KOPT-K1 (cell line): Measurements from ENCODE around the gene CEACAM18.
"Not testable (repeated sequence)": the region's sequence is repeated elsewhere in the genome, so short reads cannot be mapped to it uniquely, and the experiment has no call there.

Source experiments
- H3K27ac ChIP-seq: fragments of 200-600 bp; sonication (generic); 2 replicates; pipeline ENCODE4 v1.5.1; 2016; ENCODE audit warnings: antibody characterized with exemption, mild to moderate bottlenecking, low read depth, low read length; ENCODE audit not compliant: poor library complexity, severe bottlenecking
- H3K36me3 ChIP-seq: fragments of 200-600 bp; sonication (generic); 2 replicates; pipeline ENCODE4 v1.5.1; 2017; ENCODE audit warnings: antibody characterized with exemption, mild to moderate bottlenecking, low read length, moderate library complexity; ENCODE audit not compliant: insufficient read depth
- H3K9me3 ChIP-seq: fragments of 200-600 bp; sonication (generic); 2 replicates; pipeline ENCODE4 v1.5.1; 2017; ENCODE audit warnings: antibody characterized with exemption, low read length, mild to moderate bottlenecking; ENCODE audit not compliant: insufficient read depth, poor library complexity, severe bottlenecking

The CEACAM18 gene

DNA sequence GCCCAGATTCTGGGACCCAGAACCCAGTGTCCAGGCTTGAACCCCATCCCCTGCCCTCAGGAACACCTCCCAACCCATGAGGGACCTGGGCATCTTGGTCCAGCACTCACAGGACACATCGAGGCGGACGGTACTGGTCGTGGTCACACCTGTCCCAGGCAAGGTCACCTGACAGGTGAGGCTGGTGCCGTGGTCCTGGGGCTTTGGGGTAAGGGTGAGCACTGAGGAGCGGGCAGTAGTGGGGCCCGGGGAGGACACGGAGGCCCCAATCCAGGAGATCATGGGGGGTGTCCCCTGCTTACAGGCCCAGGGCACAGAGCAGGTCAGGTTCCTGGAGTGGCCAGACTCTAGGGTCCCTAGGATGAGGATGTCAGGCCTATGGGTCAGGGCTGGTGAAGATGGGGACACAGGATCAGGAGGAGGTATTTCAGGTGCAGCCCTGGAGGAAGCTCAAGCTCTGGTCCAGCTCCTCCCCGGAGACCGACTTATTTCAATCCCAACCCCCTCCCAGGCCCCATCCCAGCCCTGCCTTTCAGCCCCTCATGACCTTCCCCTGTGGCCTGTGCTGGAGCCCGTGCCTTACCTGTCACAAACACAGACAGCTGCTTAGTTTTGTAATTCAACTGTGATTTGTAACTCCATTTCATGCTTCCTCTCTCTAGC is 20.9 kb upstream of the CEACAM18 start:
- Histone ChIP-seq H3K27ac (no peak overlapping the region), H3K36me3 (no peaks in the 10 kb centered on the region), H3K9me3 (no peaks in the 10 kb centered on the region)

DNA sequence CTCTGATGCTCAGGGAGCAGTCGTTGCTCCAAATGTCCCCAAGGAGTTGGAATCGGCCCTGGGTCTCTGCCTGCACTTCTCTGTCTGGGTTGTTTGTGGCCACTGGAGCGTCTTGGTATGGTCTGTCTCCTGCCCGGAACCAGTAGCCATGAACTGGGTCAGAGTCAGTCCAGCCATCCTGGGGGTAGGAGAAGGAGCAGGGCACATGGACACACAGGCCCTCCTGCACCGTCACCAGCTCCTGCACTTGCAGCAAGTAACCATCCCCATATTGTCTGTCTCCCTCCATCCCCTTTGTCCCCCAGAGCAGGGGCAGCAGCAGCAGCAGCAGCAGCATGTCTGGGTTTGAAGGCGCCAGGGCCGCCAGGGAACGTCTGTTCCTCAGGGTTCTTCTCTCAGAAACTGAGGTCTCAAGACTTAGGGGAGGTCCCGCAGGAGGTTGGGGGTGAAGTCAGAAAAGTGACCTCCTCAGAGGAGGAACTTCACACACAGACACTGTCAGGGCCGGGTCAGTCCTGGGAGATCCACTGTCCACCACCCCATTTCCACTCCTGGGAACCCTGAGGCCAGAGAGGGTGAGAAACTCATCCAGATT is 20.2 kb upstream of the CEACAM18 start, which contains the start of gene SIGLEC8:
Gene SIGLEC8, minus strand, starts transcription at position 404 of the 595 bp plus-strand sequence. Its CDS starts 67 bp downstream, at position 337.
- no peak within 1 kb of the TSS for H3K27ac ChIP-seq
- no peaks in the 10 kb centered on the region for H3K36me3 ChIP-seq
- H3K9me3 ChIP-seq = no peaks in the 10 kb centered on the region

DNA sequence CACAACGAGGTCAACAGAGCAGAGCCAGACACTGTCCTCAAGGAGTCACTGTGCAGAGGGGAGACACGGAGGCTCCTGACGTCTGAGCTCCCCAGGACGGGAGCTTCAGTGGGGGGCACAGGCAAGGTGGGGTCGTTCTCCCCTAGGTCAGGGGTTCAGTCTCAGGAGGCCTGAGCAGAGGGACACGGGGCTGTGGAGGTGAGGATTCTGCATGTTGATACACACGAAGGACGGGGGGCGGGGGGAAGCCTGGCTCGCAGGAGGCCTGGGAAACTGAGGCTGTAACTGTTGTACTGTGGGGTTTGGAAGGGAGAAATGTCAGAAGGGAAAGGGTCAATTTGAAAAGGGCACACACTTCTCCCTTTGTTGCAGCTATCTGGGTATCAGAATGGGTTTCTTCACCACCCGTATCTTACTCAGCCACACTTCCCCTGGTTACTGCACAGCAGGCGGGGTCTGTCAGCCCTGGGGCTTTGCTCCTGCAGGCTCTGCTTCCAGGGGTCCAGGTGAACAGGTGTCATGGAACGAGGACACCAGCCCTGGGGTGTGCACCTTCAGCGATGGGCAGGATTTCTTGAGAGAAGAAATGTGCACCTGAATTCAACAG is 19.3 kb upstream of the CEACAM18 start:
- Histone ChIP-seq H3K36me3 (no peaks in the 10 kb centered on the region), H3K27ac (no peak overlapping the region), H3K9me3 (no peaks in the 10 kb centered on the region)

DNA sequence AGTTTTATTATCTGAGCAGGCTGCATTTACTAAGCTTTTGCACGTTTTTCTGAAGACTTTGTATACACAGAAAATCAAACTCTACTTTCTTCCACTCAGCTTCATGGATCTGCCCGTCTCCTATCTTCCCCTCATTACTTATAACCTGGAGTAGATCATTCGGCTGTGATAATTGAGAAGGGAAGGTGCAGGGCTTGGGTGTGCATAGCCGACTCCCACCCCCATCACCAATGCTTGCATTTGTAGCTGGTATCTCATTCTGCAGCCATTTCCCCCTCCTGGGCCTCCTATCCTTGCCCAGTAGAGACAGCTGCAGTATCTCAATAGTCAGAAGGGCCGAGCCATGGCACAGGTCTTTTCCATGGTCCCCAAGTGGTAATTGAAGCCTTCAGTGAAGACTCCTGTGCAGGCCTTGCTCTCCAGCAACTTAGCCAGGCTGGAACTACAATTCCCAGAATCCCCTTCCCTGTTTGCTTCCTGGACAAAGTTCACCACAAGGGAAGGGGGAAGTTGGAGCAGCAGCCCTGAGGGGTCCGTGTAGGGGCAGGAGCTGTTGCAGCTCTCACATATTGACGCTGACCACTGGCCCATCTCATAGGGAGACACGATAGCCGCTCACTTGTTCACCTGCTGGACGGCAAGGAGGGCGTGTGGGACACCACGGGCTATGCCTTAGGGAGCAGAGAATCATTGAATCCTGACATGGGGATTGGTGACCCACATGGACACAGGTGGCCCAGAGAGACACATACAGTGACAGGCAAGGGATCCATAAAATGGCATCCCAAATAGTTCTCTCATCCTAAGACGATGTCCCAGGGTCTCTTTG is 18.0 kb upstream of the CEACAM18 start:
- H3K27ac ChIP-seq = no peak overlapping the region
- H3K36me3 ChIP-seq = no peaks in the 10 kb centered on the region

DNA sequence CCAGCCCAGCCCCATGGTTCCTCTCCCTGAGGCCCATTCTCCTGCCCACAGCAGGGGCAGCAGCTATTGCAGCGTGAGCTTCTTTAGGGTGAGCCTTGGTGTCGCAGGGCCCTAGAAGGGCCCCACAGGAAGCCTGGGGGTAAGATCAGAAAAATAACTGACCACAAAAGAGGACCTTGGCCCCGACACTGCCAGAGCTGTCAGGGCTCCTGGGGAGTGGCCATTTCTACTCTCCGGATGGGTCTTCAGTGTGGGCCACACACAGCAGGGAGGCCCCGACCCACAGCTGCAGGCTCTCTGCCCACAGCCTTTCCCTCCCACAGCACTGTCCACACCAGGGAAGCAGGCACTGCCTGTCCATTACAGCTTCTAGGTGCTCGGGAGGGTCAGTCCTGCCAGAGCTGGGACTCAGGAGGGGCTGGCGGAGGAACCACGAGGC is 16.6 kb upstream of the CEACAM18 start:
- Histone ChIP-seq H3K27ac (no peak overlapping the region), H3K9me3 (no peaks in the 10 kb centered on the region), H3K36me3 (no peaks in the 10 kb centered on the region)

More for the DNA sequence above, 18.0 kb upstream of the CEACAM18 start:
- no peaks in the 10 kb centered on the region for H3K9me3 ChIP-seq

DNA sequence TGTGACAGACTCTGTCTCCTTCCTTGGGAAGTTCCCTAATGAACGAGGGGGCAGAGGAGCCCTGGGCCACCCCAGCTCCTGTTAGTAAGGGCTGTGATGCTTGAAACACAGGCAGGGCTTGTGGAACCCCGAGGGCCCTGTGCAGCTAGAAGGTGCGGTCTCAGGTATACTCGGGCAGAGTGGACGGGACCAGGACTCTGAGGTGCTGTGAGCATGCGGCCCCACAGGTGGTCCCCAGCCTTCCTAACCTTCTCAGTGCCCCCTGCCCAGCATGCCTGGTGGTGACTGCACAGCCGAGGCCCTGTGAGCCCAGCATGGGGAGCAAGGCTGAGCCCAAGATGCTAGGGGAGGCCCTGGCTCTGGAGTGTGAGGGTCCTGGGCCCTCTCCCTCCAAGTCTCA is 16.1 kb upstream of the CEACAM18 start:
- H3K9me3 ChIP-seq = no peaks in the 10 kb centered on the region
- no peaks in the 10 kb centered on the region for H3K36me3 ChIP-seq
- no peak overlapping the region for H3K27ac ChIP-seq

DNA sequence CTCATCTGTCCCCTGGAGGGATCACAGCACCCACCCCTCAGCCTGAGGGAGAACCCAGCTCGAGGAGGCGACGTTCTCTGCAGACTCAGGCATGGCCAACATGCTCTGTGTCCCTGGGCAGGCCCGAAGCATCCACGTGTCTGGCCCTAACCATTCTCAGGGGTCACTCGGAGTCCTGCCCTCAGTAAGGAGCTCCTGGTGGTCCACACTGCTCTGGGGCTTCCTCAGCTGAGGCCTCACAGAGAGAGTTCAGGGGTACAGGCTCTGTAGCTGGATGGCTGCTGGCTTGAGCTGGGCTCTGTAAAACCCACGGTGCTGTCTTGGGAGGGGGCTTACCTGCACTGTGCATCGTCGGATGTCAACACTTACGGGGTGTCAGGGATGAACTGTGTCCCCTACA is 15.7 kb upstream of the CEACAM18 start:
- Histone ChIP-seq H3K9me3 (no peaks in the 10 kb centered on the region), H3K36me3 (no peaks in the 10 kb centered on the region), H3K27ac (no peak overlapping the region)

DNA sequence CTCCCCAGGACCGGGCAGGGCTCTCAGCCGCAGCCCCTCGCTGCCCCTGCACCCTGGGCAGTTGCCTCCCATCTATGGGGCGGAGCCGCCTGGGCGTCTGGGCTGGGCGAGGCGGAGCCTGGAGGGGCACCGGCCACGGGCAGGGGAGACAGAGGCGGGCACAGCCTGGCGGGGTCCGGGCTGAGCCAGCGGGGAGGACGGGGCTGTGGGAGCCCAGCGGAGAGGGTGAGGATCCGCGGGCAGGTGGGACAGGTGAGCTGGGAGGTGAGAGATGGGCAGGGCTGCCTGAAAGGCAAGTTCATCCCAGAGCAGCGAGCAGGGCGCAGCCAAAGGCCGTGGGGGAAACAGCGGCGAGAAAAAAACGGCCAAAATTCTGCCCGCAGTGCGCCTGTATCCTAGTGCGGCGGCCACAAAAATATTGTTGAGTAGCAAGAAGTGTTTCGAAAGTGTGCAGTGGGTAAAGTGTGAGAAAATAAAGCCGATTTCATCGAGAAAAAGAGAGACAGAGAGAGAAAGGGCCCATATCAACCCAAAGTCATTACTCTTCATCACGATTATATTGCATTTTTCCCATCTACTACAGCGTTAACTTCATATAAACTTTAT is 14.3 kb upstream of the CEACAM18 start:
- H3K27ac ChIP-seq, H3K9me3 ChIP-seq, H3K36me3 ChIP-seq: not testable (repeated sequence)

DNA sequence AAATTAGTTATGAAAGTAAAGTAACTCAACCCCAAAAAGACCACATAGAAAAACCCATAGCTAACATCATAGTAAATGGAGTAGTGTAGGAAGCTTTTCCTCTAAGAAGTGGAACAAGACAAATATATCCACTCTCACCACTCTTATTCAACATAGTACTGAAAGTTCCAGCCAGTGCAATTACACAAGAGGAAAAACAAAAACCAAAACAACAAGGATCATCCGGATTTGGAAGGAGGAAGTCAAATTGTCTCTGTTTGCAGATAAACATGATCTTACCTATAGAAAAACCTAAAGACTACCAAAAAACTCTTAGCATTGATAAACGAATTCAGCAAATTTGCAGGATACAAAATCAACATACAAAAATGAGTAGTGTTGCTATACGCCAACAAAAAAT is 11.6 kb upstream of the CEACAM18 start:
- no peaks in the 10 kb centered on the region for H3K36me3 ChIP-seq
- no peaks in the 10 kb centered on the region for H3K9me3 ChIP-seq
- H3K27ac ChIP-seq = no peak overlapping the region

DNA sequence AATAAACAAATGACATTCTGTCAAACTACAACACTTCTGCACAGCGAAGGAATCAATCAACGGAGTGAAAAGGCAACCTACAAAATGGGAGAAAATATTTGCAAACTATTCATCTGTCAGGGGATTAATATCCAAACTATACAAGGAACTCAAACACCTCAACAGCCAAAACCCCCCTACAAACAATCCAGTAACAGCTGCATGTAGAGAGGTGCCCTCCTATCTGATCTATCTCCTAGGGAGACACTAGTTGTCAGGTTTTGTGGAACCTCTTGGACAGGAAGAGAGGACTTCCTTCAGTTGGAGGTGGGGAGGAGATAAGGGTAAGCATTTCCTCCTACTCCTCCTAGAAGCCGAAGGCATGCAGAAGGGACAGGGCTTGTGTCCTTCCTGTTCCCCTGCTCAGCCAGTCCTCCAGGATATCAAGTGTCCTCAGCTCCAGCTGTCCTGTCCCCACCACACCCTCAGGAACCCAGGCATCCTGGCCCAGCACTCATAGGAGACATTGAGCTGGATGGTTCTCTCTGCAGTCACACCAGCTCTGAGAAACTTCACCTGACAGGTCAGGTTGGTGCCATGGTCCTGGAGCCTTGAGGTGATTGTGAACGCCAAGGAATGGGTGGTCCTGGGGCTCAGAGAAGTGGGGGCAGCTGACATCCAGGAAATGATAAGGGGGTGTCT is 10.3 kb upstream of the CEACAM18 start:
- Histone ChIP-seq H3K9me3 (no peaks in the 10 kb centered on the region), H3K27ac (peak overlapping the region; percentile 76), H3K36me3 (no peaks in the 10 kb centered on the region)

DNA sequence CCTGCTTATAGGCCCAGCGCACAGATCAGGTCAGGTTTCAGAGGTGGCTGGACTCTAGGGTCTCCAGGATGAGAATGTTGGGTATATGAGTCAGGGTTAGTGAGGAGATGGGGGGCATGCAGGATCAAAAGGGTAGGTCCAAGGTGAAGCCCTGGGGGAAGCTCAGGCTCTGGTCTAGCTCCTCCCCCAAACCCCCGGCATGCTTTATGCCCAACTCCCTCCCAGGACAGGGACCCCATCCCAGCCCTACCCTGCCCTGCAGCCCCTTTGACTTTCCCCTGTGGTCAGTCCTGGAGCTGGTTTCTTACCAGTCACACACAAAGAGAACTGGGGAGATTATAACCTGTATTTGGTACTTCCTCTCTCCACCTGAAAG is 9.8 kb upstream of the CEACAM18 start:
- Histone ChIP-seq H3K36me3 (no peaks in the 10 kb centered on the region), H3K27ac (peak overlapping the region; percentile 76), H3K9me3 (no peaks in the 10 kb centered on the region)

DNA sequence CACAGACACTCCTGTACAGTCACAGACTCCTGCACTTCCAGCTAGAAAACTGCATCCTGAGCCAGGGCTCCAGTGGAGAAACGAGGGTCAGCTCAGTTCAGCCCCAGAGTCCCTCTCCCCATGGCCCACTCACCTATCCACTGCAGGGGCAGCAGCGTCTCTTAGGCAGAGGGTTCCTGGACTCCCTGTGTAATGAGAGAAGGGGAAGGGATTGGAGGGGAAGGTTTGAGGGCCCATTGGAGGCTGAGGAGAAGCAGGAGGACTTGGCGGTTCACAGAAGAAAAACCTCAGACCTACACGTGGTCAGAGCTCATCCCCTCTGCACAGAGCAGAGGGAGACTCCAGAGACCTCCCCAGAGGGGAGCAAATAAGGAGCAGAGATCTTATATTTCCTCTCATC is 9.2 kb upstream of the CEACAM18 start:
- Histone ChIP-seq H3K9me3 (no peaks in the 10 kb centered on the region), H3K27ac (peak overlapping the region; percentile 76), H3K36me3 (no peaks in the 10 kb centered on the region)

DNA sequence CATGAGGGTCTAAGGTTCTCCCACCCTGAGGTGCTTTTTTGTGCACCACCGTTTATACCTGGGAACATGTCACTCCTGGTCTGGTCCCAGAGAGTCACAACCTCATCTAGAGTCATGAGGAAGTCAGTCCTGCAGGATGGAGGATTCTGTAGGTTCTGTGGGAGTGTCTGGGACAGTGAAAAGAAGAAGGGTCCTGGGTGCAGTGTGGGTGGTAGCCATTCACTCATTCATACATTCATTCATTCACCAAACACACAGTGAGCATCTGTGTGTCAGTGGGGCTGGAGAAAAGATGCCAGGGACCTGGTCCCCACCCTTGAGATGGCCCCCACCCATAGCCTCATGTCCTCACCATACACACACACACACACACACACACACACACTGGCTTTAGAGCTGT is 8.7 kb upstream of the CEACAM18 start:
- Histone ChIP-seq H3K9me3 (no peaks in the 10 kb centered on the region), H3K36me3 (no peaks in the 10 kb centered on the region), H3K27ac (peak overlapping the region; percentile 76)

DNA sequence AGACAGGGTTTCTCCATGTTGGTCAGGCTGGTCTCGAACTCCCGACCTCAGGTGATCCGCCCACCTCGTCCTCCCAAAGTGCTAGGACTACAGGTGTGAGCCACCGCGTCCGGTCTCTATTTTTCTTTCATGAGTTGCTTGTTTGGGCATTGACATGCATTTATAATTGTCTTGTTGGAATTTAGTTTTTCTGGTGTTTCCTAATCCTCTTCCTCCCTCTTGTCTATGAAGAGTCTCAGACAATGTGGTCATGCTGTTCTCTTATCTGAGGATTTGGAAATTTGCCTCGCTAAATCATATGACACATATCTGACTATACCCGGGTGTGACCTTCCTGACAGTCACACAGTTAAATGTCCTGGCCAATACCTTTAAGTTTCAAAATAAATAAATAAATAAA is 7.4 kb upstream of the CEACAM18 start:
- H3K9me3 ChIP-seq = no peaks in the 10 kb centered on the region
- H3K36me3 ChIP-seq = no peaks in the 10 kb centered on the region
- no peak overlapping the region for H3K27ac ChIP-seq
